Measurements from ENCODE around the gene MAN2A2. TPM values are rescaled to one million over a fixed set of nuclear protein-coding genes. Genes with fewer than 3 reads are reported as not detected.

The MAN2A2 gene
- polyA plus RNA-seq, 2 donors, result 15.8 to 22.1 TPM

DNA sequence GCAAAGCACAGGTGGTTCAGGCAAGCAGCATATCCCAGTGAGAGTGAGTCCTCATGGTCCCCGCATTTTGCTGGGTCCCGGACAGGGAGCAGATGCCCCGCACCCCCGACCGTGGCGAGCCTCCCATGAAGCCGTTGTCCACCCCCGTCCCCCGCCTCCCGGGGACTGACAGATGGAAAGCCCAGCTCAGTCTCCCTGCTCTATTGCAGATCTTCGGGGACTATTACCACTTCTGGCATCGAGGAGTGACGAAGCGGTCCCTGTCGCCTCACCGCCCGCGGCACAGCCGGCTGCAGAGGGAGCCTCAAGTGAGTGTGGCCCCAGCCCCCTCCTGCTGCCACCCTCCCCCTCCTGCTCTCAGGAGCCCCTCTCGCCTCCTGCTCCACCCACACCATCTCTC, 27.1 kb upstream of the MAN2A2 start:
- no peak overlapping the region for H3K4me3 ChIP-seq (ENCODE audit: low read depth in 1 of 2, low read length in 2 of 2)
- peaks cover 9 to 52% of the 10 kb centered on the region in 2 donors for H3K36me3 ChIP-seq (ENCODE audit: control insufficient read depth in 2 of 2, insufficient read depth in 2 of 2, low read length in 1 of 2)
- no peak overlapping the region for H3K27ac ChIP-seq (ENCODE audit: low read depth in 2 of 2, low read length in 1 of 2)
- H3K27me3 ChIP-seq (ENCODE audit: control insufficient read depth in 1 of 2, insufficient read depth in 2 of 2, low read length in 2 of 2), result no peaks in the 10 kb centered on the region
- no peaks in the 10 kb centered on the region for H3K9me3 ChIP-seq (ENCODE audit: control insufficient read depth in 2 of 2, insufficient read depth in 1 of 2, low read depth in 1 of 2, low read length in 1 of 2)
- peaks cover 9 to 12% of the 10 kb centered on the region in 2 donors for H3K4me1 ChIP-seq (ENCODE audit: control insufficient read depth in 2 of 2, insufficient read depth in 2 of 2, low read length in 1 of 2)
- WGBS, 2 donors, result 89 to 94% methylated on average over 20 of the region's 20 CpGs

DNA sequence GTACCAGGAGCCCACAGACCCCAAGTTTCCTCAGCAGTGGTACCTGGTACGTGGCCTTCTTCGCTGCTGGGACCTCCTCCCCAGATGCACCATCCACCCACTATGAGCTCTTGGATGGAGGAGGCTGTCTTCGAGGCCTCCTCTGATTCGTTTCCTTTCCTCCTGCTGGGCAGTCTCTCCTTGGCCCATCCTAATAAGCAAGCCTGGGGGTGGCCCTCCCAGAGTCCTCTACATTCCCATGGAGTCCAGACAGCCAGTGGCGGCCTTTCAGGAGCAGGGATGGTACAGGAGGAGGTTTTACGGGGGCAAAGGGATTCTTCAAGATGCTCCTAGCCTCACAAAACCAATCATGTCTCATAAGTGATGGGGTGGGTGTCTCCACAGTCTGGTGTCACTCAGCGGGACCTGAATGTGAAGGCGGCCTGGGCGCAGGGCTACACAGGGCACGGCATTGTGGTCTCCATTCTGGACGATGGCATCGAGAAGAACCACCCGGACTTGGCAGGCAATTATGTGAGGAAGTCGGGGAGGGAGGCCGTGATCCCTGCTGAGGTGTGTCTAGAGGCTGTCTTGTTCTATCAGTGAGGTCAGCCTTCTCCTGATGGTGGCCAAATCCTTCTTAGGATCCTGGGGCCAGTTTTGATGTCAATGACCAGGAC, 26.5 kb upstream of the MAN2A2 start:
- Histone ChIP-seq H3K9me3 (ENCODE audit: control insufficient read depth in 2 of 2, insufficient read depth in 1 of 2, low read depth in 1 of 2, low read length in 1 of 2) (no peaks in the 10 kb centered on the region), H3K27me3 (ENCODE audit: control insufficient read depth in 1 of 2, insufficient read depth in 2 of 2, low read length in 2 of 2) (no peaks in the 10 kb centered on the region), H3K36me3 (ENCODE audit: control insufficient read depth in 2 of 2, insufficient read depth in 2 of 2, low read length in 1 of 2) (peaks cover 9 to 58% of the 10 kb centered on the region in 2 donors), H3K4me3 (ENCODE audit: low read depth in 1 of 2, low read length in 2 of 2) (no peak overlapping the region), H3K27ac (ENCODE audit: low read depth in 2 of 2, low read length in 1 of 2) (no peak overlapping the region), H3K4me1 (ENCODE audit: control insufficient read depth in 2 of 2, insufficient read depth in 2 of 2, low read length in 1 of 2) (peaks cover 9 to 12% of the 10 kb centered on the region in 2 donors)
- WGBS, 2 donors, result 92% methylated on average over 15 of the region's 15 CpGs

DNA sequence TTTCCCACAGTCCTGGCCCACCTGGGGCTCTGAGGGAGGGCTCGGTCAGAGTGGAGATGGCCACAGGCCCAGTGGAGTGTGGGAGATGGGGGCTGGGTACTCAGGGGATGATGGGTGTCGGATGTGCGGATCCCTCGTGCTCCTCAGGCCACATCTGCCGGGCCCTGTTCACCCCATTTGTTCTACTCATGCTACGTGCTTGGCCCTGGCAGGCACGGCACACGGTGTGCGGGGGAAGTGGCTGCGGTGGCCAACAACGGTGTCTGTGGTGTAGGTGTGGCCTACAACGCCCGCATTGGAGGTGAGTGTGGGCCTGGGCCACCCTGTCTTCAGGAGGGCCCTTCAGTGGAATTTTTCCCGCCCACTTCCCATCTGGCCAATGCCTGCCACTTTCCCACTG, 25.8 kb upstream of the MAN2A2 start:
- H3K4me3 ChIP-seq (ENCODE audit: low read depth in 1 of 2, low read length in 2 of 2), result no peak overlapping the region
- no peaks in the 10 kb centered on the region for H3K9me3 ChIP-seq (ENCODE audit: control insufficient read depth in 2 of 2, insufficient read depth in 1 of 2, low read depth in 1 of 2, low read length in 1 of 2)
- H3K4me1 ChIP-seq (ENCODE audit: control insufficient read depth in 2 of 2, insufficient read depth in 2 of 2, low read length in 1 of 2), result peaks cover 9 to 14% of the 10 kb centered on the region in 2 donors
- WGBS, 2 donors, result 87 to 89% methylated on average over 14 of the region's 14 CpGs
- peaks cover 9 to 64% of the 10 kb centered on the region in 2 donors for H3K36me3 ChIP-seq (ENCODE audit: control insufficient read depth in 2 of 2, insufficient read depth in 2 of 2, low read length in 1 of 2)
- H3K27ac ChIP-seq (ENCODE audit: low read depth in 2 of 2, low read length in 1 of 2), result no peak overlapping the region
- H3K27me3 ChIP-seq (ENCODE audit: control insufficient read depth in 1 of 2, insufficient read depth in 2 of 2, low read length in 2 of 2), result no peaks in the 10 kb centered on the region

DNA sequence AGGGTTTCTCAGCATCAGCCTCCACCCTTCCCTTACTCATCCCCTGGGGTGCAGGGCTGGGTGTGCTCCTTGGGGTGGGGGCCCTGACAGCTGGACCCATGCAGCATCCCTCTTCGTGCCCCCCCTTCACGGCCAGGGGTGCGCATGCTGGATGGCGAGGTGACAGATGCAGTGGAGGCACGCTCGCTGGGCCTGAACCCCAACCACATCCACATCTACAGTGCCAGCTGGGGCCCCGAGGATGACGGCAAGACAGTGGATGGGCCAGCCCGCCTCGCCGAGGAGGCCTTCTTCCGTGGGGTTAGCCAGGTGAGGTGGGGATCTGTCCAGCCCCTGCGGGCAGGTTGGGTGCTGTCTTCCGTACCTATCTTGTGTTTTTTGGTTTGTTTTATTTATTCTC, 25.1 kb upstream of the MAN2A2 start:
- Histone ChIP-seq H3K36me3 (ENCODE audit: control insufficient read depth in 2 of 2, insufficient read depth in 2 of 2, low read length in 1 of 2) (peaks cover 9 to 65% of the 10 kb centered on the region in 2 donors), H3K27ac (ENCODE audit: low read depth in 2 of 2, low read length in 1 of 2) (no peak overlapping the region), H3K4me1 (ENCODE audit: control insufficient read depth in 2 of 2, insufficient read depth in 2 of 2, low read length in 1 of 2) (peaks cover 8 to 11% of the 10 kb centered on the region in 2 donors), H3K27me3 (ENCODE audit: control insufficient read depth in 1 of 2, insufficient read depth in 2 of 2, low read length in 2 of 2) (no peaks in the 10 kb centered on the region), H3K9me3 (ENCODE audit: control insufficient read depth in 2 of 2, insufficient read depth in 1 of 2, low read depth in 1 of 2, low read length in 1 of 2) (no peaks in the 10 kb centered on the region), H3K4me3 (ENCODE audit: low read depth in 1 of 2, low read length in 2 of 2) (no peak overlapping the region)
- 92 to 94% methylated on average over 14 of the region's 14 CpGs for WGBS, 2 donors

DNA sequence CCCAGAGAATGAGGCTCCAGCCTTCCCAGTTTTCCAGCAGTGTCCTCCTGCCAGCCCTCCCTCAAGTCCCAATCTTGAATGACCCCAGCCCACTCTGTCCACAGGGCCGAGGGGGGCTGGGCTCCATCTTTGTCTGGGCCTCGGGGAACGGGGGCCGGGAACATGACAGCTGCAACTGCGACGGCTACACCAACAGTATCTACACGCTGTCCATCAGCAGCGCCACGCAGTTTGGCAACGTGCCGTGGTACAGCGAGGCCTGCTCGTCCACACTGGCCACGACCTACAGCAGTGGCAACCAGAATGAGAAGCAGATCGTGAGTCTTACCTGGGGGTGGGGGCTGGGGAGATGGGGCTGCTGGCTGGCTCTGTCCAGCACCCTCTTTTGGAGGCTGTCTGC, 24.4 kb upstream of the MAN2A2 start:
- H3K9me3 ChIP-seq (ENCODE audit: control insufficient read depth in 2 of 2, insufficient read depth in 1 of 2, low read depth in 1 of 2, low read length in 1 of 2), result no peaks in the 10 kb centered on the region
- H3K36me3 ChIP-seq (ENCODE audit: control insufficient read depth in 2 of 2, insufficient read depth in 2 of 2, low read length in 1 of 2), result peaks cover 9 to 65% of the 10 kb centered on the region in 2 donors
- H3K27ac ChIP-seq (ENCODE audit: low read depth in 2 of 2, low read length in 1 of 2), result no peak overlapping the region
- H3K27me3 ChIP-seq (ENCODE audit: control insufficient read depth in 1 of 2, insufficient read depth in 2 of 2, low read length in 2 of 2), result no peaks in the 10 kb centered on the region
- peaks cover 6 to 8% of the 10 kb centered on the region in 2 donors for H3K4me1 ChIP-seq (ENCODE audit: control insufficient read depth in 2 of 2, insufficient read depth in 2 of 2, low read length in 1 of 2)
- WGBS, 2 donors, result 92 to 95% methylated on average over 15 of the region's 15 CpGs
- H3K4me3 ChIP-seq (ENCODE audit: low read depth in 1 of 2, low read length in 2 of 2), result no peak overlapping the region

DNA sequence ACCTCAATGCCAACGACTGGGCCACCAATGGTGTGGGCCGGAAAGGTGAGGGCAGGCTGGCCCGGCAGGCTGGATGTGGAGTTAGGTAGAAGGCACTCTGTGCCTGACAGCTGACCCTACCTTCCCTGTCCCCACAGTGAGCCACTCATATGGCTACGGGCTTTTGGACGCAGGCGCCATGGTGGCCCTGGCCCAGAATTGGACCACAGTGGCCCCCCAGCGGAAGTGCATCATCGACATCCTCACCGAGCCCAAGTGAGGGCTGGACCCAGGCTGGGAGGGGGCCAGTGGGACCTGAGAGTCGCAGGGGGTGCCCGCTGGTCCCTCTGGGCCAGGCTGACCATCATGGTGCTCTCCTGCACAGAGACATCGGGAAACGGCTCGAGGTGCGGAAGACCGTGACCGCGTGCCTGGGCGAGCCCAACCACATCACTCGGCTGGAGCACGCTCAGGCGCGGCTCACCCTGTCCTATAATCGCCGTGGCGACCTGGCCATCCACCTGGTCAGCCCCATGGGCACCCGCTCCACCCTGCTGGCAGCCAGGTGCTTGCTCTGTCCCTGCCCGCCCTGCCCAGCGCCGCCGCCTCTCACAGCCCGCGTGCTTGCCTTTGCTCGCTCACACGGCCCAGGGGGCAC, 23.3 kb upstream of the MAN2A2 start:
- no peaks in the 10 kb centered on the region for H3K27me3 ChIP-seq (ENCODE audit: control insufficient read depth in 1 of 2, insufficient read depth in 2 of 2, low read length in 2 of 2)
- no peak overlapping the region for H3K4me3 ChIP-seq (ENCODE audit: low read depth in 1 of 2, low read length in 2 of 2)
- H3K36me3 ChIP-seq (ENCODE audit: control insufficient read depth in 2 of 2, insufficient read depth in 2 of 2, low read length in 1 of 2), result peaks cover 9 to 65% of the 10 kb centered on the region in 2 donors
- 85 to 90% methylated on average over 35 of the region's 35 CpGs for WGBS, 2 donors
- no peaks in the 10 kb centered on the region for H3K9me3 ChIP-seq (ENCODE audit: control insufficient read depth in 2 of 2, insufficient read depth in 1 of 2, low read depth in 1 of 2, low read length in 1 of 2)
- no peak overlapping the region for H3K27ac ChIP-seq (ENCODE audit: low read depth in 2 of 2, low read length in 1 of 2)
- peaks cover 0 to 10% of the 10 kb centered on the region in 2 donors for H3K4me1 ChIP-seq (ENCODE audit: control insufficient read depth in 2 of 2, insufficient read depth in 2 of 2, low read length in 1 of 2)

DNA sequence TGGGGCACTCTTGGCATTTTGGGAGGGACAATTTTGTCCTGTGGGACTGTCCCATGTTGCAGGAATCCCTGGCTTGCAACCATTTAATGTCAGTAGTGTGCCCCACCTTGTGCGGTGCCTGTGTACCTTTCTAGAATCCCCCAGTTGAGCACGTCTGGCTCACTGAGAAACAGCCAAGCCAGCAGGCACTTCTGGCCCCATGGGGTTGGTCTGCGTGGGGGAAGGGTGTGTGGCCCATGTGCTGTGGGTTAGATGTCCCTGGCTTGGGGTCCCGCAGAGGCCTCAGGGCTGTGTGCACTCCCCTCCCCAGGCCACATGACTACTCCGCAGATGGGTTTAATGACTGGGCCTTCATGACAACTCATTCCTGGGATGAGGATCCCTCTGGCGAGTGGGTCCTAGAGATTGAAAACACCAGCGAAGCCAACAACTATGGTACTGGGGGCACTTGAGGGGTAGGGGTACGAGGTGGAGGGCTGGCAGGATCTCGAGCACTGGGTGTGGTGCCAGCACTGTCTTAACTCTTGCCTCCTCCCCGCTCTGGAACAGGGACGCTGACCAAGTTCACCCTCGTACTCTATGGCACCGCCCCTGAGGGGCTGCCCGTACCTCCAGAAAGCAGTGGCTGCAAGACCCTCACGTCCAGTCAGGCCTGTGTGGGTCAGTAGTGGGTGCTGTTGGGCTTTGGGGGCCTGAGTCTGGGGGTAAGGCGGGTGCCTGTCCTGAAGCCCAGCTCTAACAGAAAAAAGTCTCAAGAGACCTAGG, 22.5 kb upstream of the MAN2A2 start:
- Histone ChIP-seq H3K4me1 (ENCODE audit: control insufficient read depth in 2 of 2, insufficient read depth in 2 of 2, low read length in 1 of 2) (peaks cover 0 to 10% of the 10 kb centered on the region in 2 donors), H3K27ac (ENCODE audit: low read depth in 2 of 2, low read length in 1 of 2) (no peak overlapping the region), H3K4me3 (ENCODE audit: low read depth in 1 of 2, low read length in 2 of 2) (no peak overlapping the region), H3K9me3 (ENCODE audit: control insufficient read depth in 2 of 2, insufficient read depth in 1 of 2, low read depth in 1 of 2, low read length in 1 of 2) (no peaks in the 10 kb centered on the region), H3K27me3 (ENCODE audit: control insufficient read depth in 1 of 2, insufficient read depth in 2 of 2, low read length in 2 of 2) (no peaks in the 10 kb centered on the region), H3K36me3 (ENCODE audit: control insufficient read depth in 2 of 2, insufficient read depth in 2 of 2, low read length in 1 of 2) (peaks cover 9 to 63% of the 10 kb centered on the region in 2 donors)
- WGBS, 2 donors, result 85 to 86% methylated on average over 16 of the region's 16 CpGs

DNA sequence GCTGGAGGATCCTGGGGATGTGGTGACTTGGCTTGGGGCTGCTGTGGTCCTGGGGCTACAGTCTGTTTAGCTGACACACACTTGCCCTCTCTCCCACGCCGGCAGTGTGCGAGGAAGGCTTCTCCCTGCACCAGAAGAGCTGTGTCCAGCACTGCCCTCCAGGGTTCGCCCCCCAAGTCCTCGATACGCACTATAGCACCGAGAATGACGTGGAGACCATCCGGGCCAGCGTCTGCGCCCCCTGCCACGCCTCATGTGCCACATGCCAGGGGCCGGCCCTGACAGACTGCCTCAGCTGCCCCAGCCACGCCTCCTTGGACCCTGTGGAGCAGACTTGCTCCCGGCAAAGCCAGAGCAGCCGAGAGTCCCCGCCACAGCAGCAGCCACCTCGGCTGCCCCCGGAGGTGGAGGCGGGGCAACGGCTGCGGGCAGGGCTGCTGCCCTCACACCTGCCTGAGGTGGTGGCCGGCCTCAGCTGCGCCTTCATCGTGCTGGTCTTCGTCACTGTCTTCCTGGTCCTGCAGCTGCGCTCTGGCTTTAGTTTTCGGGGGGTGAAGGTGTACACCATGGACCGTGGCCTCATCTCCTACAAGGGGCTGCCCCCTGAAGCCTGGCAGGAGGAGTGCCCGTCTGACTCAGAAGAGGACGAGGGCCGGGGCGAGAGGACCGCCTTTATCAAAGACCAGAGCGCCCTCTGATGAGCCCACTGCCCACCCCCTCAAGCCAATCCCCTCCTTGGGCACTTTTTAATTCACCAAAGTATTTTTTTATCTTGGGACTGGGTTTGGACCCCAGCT, 21.7 kb upstream of the MAN2A2 start:
- Histone ChIP-seq H3K4me3 (ENCODE audit: low read depth in 1 of 2, low read length in 2 of 2) (no peak overlapping the region), H3K9me3 (ENCODE audit: control insufficient read depth in 2 of 2, insufficient read depth in 1 of 2, low read depth in 1 of 2, low read length in 1 of 2) (no peaks in the 10 kb centered on the region), H3K27me3 (ENCODE audit: control insufficient read depth in 1 of 2, insufficient read depth in 2 of 2, low read length in 2 of 2) (no peaks in the 10 kb centered on the region), H3K27ac (ENCODE audit: low read depth in 2 of 2, low read length in 1 of 2) (no peak overlapping the region), H3K4me1 (ENCODE audit: control insufficient read depth in 2 of 2, insufficient read depth in 2 of 2, low read length in 1 of 2) (peaks cover 0 to 10% of the 10 kb centered on the region in 2 donors), H3K36me3 (ENCODE audit: control insufficient read depth in 2 of 2, insufficient read depth in 2 of 2, low read length in 1 of 2) (peaks cover 9 to 58% of the 10 kb centered on the region in 2 donors)
- 80 to 81% methylated on average over 33 to 35 of the region's 35 CpGs for WGBS, 2 donors

Measured in esophagus (tissue), 2 donors.